Endothelial cell (in vitro differentiated cells): Measurements from ENCODE around the gene RSRC2. TPM values are rescaled to one million over a fixed set of nuclear protein-coding genes. Genes with fewer than 3 reads are reported as not detected.

Experiments used
- DNase-seq: peaks from one replicate; pipeline ENCODE4 v3.0.0; 2021; ENCODE audit warnings: low spot score
- H3K27ac Mint-ChIP-seq: one replicate; pipeline ENCODE4 v1.8.0; 2021; ENCODE audit warnings: mixed read lengths, inconsistent platforms; ENCODE audit not compliant: unreplicated experiment
- H3K27me3 Mint-ChIP-seq: one replicate; pipeline ENCODE4 v1.8.0; 2021; ENCODE audit warnings: mild to moderate bottlenecking, moderate library complexity, mixed read lengths, inconsistent platforms; ENCODE audit not compliant: unreplicated experiment
- H3K36me3 Mint-ChIP-seq: one replicate; pipeline ENCODE4 v1.8.0; 2021; ENCODE audit warnings: mild to moderate bottlenecking, low read depth, mixed read lengths, inconsistent platforms; ENCODE audit not compliant: unreplicated experiment
- H3K4me1 Mint-ChIP-seq: one replicate; pipeline ENCODE4 v1.8.0; 2021; ENCODE audit warnings: mild to moderate bottlenecking, mixed read lengths, inconsistent platforms; ENCODE audit not compliant: unreplicated experiment
- H3K4me3 Mint-ChIP-seq: one replicate; pipeline ENCODE4 v1.8.0; 2021; ENCODE audit warnings: mild to moderate bottlenecking, mixed read lengths, inconsistent platforms; ENCODE audit not compliant: unreplicated experiment
- H3K9me3 Mint-ChIP-seq: one replicate; pipeline ENCODE4 v1.8.0; 2021; ENCODE audit warnings: mixed read lengths, inconsistent platforms; ENCODE audit not compliant: unreplicated experiment
- total RNA-seq: library from RNA; stranded (reverse); fragmentation: NEBNext Ultra II Directional; extraction: Animal tissue kit (Norgen Biotek cat#: 25700); gene quantifications from one replicate; pipeline ENCODE4 v1.2.1, GENCODE V29; 2021; ENCODE audit not compliant: unreplicated experiment
- TF ChIP-seq, protein P1 (sequence below): fragments of 200-600 bp; sonication (generic); IDR thresholded peaks from one replicate; pipeline ENCODE4 v1.5.0; 2021; ENCODE audit warnings: antibody characterized with exemption; ENCODE audit not compliant: unreplicated experiment

Gene RSRC2
- total RNA-seq, 1 donor from 2014 or later = 75.2 TPM

DNA sequence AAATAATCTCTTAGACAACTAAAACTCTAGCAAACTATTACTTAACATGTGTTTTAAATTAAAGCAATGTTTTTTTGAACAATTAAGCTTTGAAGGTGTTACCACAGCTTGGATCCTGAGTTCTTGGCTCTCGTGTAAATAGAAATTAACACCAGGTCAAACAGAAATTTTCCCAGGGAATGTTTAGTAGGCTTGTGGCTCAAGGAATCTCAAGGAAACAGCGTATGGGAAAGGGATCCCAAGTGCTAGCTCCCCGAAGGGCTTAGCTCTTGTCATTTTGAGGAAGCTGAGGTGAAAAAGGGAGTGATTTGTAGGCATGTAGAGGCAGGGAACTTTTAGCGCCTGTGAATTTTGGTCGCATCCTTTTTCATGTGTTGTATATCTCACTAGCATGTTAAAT lies 11.8 kb upstream of the RSRC2 start:
- TF ChIP-seq, protein P1, sequence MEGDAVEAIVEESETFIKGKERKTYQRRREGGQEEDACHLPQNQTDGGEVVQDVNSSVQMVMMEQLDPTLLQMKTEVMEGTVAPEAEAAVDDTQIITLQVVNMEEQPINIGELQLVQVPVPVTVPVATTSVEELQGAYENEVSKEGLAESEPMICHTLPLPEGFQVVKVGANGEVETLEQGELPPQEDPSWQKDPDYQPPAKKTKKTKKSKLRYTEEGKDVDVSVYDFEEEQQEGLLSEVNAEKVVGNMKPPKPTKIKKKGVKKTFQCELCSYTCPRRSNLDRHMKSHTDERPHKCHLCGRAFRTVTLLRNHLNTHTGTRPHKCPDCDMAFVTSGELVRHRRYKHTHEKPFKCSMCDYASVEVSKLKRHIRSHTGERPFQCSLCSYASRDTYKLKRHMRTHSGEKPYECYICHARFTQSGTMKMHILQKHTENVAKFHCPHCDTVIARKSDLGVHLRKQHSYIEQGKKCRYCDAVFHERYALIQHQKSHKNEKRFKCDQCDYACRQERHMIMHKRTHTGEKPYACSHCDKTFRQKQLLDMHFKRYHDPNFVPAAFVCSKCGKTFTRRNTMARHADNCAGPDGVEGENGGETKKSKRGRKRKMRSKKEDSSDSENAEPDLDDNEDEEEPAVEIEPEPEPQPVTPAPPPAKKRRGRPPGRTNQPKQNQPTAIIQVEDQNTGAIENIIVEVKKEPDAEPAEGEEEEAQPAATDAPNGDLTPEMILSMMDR = no peak
- no peaks in the 10 kb centered on the region for H3K27me3 Mint-ChIP-seq
- no peaks in the 10 kb centered on the region for H3K36me3 Mint-ChIP-seq
- H3K27ac Mint-ChIP-seq = peak overlapping the region; percentile 9
- H3K4me1 Mint-ChIP-seq = peaks cover 10% of the 10 kb centered on the region
- no peak for DNase-seq
- no peak overlapping the region for H3K4me3 Mint-ChIP-seq
- no peaks in the 10 kb centered on the region for H3K9me3 Mint-ChIP-seq

DNA sequence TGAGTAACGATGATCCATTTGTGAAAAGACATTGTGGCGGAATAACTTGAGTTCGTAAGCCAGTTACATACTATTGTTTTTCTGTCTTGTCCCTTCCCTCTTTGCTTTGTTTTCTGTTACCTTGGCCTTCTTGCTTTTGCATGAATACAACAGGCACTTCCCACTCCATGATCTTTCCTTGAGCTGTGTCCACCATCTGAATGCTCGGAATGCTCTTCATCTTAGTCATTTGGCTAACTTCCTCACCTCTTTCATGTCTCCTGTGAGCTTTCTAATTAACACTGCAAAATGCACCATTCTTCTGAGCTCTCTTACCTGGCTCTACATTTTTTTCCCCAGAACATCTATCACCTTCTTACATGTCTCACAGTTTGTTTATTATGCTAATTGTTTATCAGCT lies 10.3 kb upstream of the RSRC2 start:
- TF ChIP-seq, protein P1 = no peak
- H3K27ac Mint-ChIP-seq = no peak overlapping the region
- H3K4me3 Mint-ChIP-seq = no peak overlapping the region
- H3K4me1 Mint-ChIP-seq = peaks cover 10% of the 10 kb centered on the region
- H3K27me3 Mint-ChIP-seq = no peaks in the 10 kb centered on the region
- no peaks in the 10 kb centered on the region for H3K9me3 Mint-ChIP-seq
- DNase-seq = no peak
- H3K36me3 Mint-ChIP-seq = no peaks in the 10 kb centered on the region

DNA sequence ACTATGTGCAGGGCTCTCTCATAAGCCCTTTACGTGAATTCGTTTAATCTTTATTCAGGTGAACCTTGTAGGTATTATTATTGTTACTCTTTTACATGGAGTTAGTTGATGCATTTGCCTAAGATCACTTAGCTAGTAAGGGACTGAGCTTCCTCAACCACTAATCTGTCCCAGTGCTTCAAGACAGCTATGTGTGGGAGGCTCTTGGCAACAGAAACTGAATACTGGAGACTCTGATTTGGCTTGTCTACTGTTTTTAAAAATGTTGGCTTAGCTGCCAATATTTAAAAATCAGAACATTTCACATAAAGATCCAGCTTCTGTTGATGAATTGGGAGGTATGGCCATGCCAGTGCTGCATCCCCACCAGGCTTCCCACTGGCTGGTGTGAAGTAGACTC lies 7.1 kb upstream of the RSRC2 start:
- Mint-ChIP-seq H3K9me3 (no peaks in the 10 kb centered on the region), H3K27me3 (no peaks in the 10 kb centered on the region), H3K27ac (no peak overlapping the region), H3K36me3 (no peaks in the 10 kb centered on the region), H3K4me3 (no peak overlapping the region), H3K4me1 (peaks cover 6% of the 10 kb centered on the region)
- DNase-seq = no peak
- TF ChIP-seq, protein P1 = no peak

DNA sequence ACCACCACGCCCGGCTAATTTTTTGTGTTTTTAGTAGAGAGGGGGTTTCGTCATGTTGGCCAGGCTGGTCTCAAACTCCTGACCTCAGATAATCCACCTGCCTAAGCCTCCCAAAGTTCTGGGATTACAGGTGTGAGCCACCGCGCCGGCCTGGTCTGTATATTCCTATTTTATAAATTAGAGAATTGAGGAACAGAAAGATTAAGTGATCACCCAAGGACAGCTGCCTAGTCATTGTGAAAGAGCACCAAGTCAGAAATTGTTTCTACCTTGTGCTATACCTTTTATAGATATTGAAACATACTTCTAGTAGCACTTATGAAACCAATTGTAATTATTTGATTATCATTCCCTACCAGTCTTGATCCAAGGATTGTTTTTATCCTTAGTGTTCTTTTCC lies 2.3 kb upstream of the RSRC2 start:
- TF ChIP-seq, protein P1 = no peak
- Mint-ChIP-seq H3K27me3 (peaks cover 5% of the 10 kb centered on the region), H3K4me1 (peaks cover 6% of the 10 kb centered on the region), H3K36me3 (peaks cover 5% of the 10 kb centered on the region), H3K4me3 (no peak overlapping the region), H3K9me3 (no peaks in the 10 kb centered on the region), H3K27ac (no peak overlapping the region)
- no peak for DNase-seq

DNA sequence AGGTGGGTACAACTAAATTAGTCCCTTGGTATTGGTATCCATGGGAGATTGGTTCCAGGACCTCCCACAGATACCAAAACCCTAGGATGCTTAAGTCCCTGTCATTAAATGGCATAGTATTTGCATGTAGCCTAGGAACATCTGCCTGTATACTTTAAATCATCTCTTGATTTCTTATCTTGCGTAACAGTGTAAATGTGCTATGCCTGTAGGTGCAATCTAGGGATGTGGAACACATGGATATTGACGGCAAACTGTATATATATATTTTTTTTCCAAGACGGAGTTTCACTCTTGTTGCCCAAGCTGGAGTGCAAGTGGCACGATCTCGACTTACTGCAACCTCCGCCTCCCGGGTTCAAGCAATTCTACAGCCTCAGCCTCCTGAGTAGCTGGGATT lies 1.8 kb upstream of the RSRC2 start:
- DNase-seq = no peak
- no peaks in the 10 kb centered on the region for H3K9me3 Mint-ChIP-seq
- H3K4me3 Mint-ChIP-seq = no peak overlapping the region
- H3K4me1 Mint-ChIP-seq = peaks cover 8% of the 10 kb centered on the region
- H3K27me3 Mint-ChIP-seq = peaks cover 5% of the 10 kb centered on the region
- H3K36me3 Mint-ChIP-seq = peaks cover 5% of the 10 kb centered on the region
- H3K27ac Mint-ChIP-seq = no peak overlapping the region
- TF ChIP-seq, protein P1 = no peak
